Vagina (tissue), 2 donors: Measurements from ENCODE around the gene ZRANB3. TPM values are rescaled to one million over a fixed set of nuclear protein-coding genes. Genes with fewer than 3 reads are reported as not detected.

ENCODE experiments used
- DNase-seq, 2 donors: peaks; one replicate each; pipeline ENCODE4 v3.0.0-alpha.2; 2017; ENCODE audit errors: extremely low spot score in 2 of 2
- H3K27ac ChIP-seq: fragments of 200-600 bp; sonication (generic); one replicate; pipeline ENCODE4 v1.5.1; 2019
- H3K27me3 ChIP-seq: fragments of 200-600 bp; sonication (generic); one replicate; pipeline ENCODE4 v1.5.1; 2019
- H3K36me3 ChIP-seq, 2 donors: fragments of 200-600 bp; sonication (generic); one replicate each; pipeline ENCODE4 v1.5.1; 2017 to 2019
- H3K4me1 ChIP-seq: fragments of 200-600 bp; sonication (generic); one replicate; pipeline ENCODE4 v1.5.1; 2019
- H3K4me3 ChIP-seq, 2 donors: fragments of 200-600 bp; sonication (generic); 1 replicate in 1 of 2; 2 replicates in 1 of 2; pipeline ENCODE4 v1.5.1; 2016 to 2019
- H3K9me3 ChIP-seq: fragments of 200-600 bp; sonication (generic); one replicate; pipeline ENCODE4 v1.5.1; 2019
- CTCF ChIP-seq, 3 experiments: fragments of 450-650 bp in 2 of 3; fragments of 200-600 bp in 1 of 3; sonication (generic) in 1 of 3; IDR thresholded peaks; one replicate each; pipeline ENCODE4 v1.5.1; 2017 to 2019; ENCODE audit warnings: antibody characterized with exemption in 3 of 3, mild to moderate bottlenecking in 2 of 3, moderate library complexity in 2 of 3
- POLR2A ChIP-seq, 2 donors: fragments of 450-650 bp; IDR thresholded peaks; one replicate each; pipeline ENCODE4 v1.6.1; 2017; ENCODE audit warnings: antibody characterized with exemption in 2 of 2, mild to moderate bottlenecking in 2 of 2, moderate library complexity in 2 of 2
- POLR2AphosphoS5 ChIP-seq, 2 donors: sonication (generic); formaldehyde crosslinking; IDR thresholded peaks; one replicate each; pipeline ENCODE4 v1.9.0; 2017; ENCODE audit warnings: antibody characterized with exemption in 2 of 2, mild to moderate bottlenecking in 2 of 2, low read depth in 1 of 2; ENCODE audit not compliant: insufficient read depth in 1 of 2
- intact Hi-C: fragments of 100-400 bp; cut with DNase I; formaldehyde crosslinking; loops from one replicate; pipeline ENCODE4 v1.15.1; 2023
- total RNA-seq: library from RNA; depleted of rRNA; stranded (reverse); fragments of >200 nt; gene quantifications from one replicate; pipeline ENCODE4 v1.2.3, GENCODE V29; 2016

ZRANB3 gene
- total RNA-seq, 1 donor from 2014 or later, result 1.5 TPM

GRCh38 chr2:135265960-135266490, 265.0 kb downstream of the ZRANB3 start:
- H3K4me1 ChIP-seq, result no peaks in the 10 kb centered on the region
- no peak overlapping the region for H3K4me3 ChIP-seq
- no peaks in the 10 kb centered on the region for H3K9me3 ChIP-seq
- no peaks in the 10 kb centered on the region for H3K36me3 ChIP-seq
- no peak for TF ChIP-seq POLR2AphosphoS5 (IDR thresholded peaks at IDR 0.05; ENCODE audit: insufficient read depth in 1 of 2, low read depth in 1 of 2)
- DNase-seq, result no peak
- no peaks in the 10 kb centered on the region for H3K27me3 ChIP-seq
- intact Hi-C loops, result no loop called here
- H3K27ac ChIP-seq, result no peak overlapping the region

DNA sequence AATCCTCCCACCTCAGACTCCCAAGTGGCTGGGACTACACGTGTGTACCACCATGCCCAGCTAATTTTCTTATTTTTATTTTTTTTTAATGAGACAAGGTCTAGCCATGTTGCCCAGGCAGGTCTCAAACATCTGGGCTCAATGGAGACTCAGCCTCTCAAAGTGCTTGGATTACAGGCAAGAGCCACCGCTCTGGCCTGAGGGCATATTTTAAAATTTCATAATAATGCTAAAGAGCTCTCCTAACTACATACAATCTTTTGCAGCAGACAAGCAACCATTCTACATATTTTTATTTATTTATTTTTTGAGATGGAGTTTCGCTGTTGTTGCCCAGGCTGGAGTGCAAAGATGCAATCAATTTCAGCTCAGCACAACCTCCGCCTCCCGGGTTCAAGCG, 271.9 kb downstream of the ZRANB3 start:
- TF ChIP-seq POLR2A (IDR thresholded peaks at IDR 0.05) (no peak), CTCF (IDR thresholded peaks at IDR 0.05) (no peak), POLR2AphosphoS5 (IDR thresholded peaks at IDR 0.05; ENCODE audit: insufficient read depth in 1 of 2, low read depth in 1 of 2) (no peak)
- H3K27ac ChIP-seq, result no peak overlapping the region
- intact Hi-C loops, result no loop called here

DNA sequence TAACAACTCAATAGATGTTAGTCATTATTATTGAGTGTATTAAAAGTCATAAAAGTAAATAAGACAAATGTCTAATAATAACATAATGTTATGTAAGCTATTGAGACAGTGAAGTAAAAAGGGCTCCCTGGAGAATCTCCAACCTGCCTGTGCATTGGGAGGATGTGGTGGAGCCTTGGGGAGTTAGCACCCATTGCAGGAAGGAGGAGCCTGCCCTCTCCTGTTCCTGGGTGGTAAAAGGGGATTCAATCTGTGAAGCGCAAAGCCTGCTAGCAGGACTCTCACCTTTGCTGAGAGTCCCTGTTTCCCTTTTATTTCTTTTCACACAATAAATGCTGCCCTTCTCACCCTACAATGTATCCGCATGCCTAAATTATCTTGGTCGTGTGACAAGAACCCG, 272.8 kb downstream of the ZRANB3 start:
- H3K9me3 ChIP-seq, result no peaks in the 10 kb centered on the region
- H3K4me1 ChIP-seq, result no peaks in the 10 kb centered on the region
- TF ChIP-seq CTCF (IDR thresholded peaks at IDR 0.05) (no peak), POLR2A (IDR thresholded peaks at IDR 0.05) (no peak), POLR2AphosphoS5 (IDR thresholded peaks at IDR 0.05; ENCODE audit: insufficient read depth in 1 of 2, low read depth in 1 of 2) (no peak)
- no peak overlapping the region for H3K27ac ChIP-seq
- intact Hi-C loops, result no loop called here
- no peaks in the 10 kb centered on the region for H3K27me3 ChIP-seq
- no peak overlapping the region for H3K4me3 ChIP-seq
- DNase-seq, result no peak
- H3K36me3 ChIP-seq, result no peaks in the 10 kb centered on the region

More for the DNA sequence above, 271.9 kb downstream of the ZRANB3 start:
- Histone ChIP-seq H3K4me3 (no peak overlapping the region), H3K4me1 (no peaks in the 10 kb centered on the region), H3K27me3 (no peaks in the 10 kb centered on the region), H3K9me3 (no peaks in the 10 kb centered on the region), H3K36me3 (no peaks in the 10 kb centered on the region)
- DNase-seq, result no peak

GRCh38 chr2:135257383-135258090, 273.5 kb downstream of the ZRANB3 start:
- TF ChIP-seq CTCF (IDR thresholded peaks at IDR 0.05) (no peak), POLR2A (IDR thresholded peaks at IDR 0.05) (no peak), POLR2AphosphoS5 (IDR thresholded peaks at IDR 0.05; ENCODE audit: insufficient read depth in 1 of 2, low read depth in 1 of 2) (no peak)
- Histone ChIP-seq H3K4me3 (no peak overlapping the region), H3K9me3 (no peaks in the 10 kb centered on the region), H3K4me1 (no peaks in the 10 kb centered on the region), H3K27me3 (no peaks in the 10 kb centered on the region), H3K27ac (no peak overlapping the region), H3K36me3 (no peaks in the 10 kb centered on the region)
- no peak for DNase-seq
- intact Hi-C loops, result no loop called here

DNA sequence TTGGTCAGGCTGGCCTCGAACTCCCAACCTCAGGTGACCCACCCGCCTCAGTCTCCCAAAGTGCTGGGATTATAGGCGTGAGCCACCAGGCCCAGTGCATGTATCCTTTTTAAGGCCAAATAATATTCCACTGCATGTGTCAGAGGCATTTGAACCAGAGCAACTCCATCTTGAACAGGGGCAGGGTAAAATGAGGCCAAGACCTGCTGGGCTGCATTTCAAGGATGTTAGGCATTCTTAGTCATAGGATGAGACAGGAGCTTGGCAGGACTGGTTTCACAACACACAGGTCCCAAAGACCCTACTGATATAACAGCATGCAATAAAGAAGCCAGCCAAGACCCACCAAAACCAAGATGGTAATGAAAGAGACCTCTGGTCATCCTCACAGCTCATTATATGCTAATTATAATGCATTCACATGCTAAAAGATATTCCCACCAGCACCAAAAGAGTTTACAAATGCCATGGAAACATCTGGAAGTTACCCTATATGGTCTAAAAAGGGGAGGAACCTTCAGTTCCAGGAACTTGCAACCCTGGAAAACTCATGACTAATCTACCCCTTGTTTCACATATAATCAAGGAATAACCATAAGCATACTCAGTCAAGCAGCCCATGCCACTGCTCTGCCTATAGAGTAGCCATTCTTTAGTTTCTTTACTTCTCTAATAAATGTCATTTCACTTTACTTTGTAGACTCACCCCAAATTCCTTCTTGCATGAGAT, 274.3 kb downstream of the ZRANB3 start:
- DNase-seq, result no peak
- Histone ChIP-seq H3K4me1 (no peaks in the 10 kb centered on the region), H3K27ac (no peak overlapping the region), H3K27me3 (no peaks in the 10 kb centered on the region), H3K36me3 (no peaks in the 10 kb centered on the region), H3K4me3 (no peak overlapping the region), H3K9me3 (no peaks in the 10 kb centered on the region)
- intact Hi-C loops, result no loop called here
- no peak for TF ChIP-seq POLR2A (IDR thresholded peaks at IDR 0.05)
- TF ChIP-seq POLR2AphosphoS5 (IDR thresholded peaks at IDR 0.05; ENCODE audit: insufficient read depth in 1 of 2, low read depth in 1 of 2), result no peak
- no peak for TF ChIP-seq CTCF (IDR thresholded peaks at IDR 0.05)
